Upper lobe of left lung (tissue), 6 donors: ENCODE data around the gene DUS1L. TPM values are rescaled to one million over a fixed set of nuclear protein-coding genes. Genes with fewer than 3 reads are reported as not detected.

Source experiments
- ATAC-seq, 2 donors: fragments of 200-7000 bp; cut with Tn5 transposase; one replicate each; pipeline ENCODE4 v1.9.1; 2022; ENCODE audit warnings: mild to moderate bottlenecking in 2 of 2, moderate library complexity in 2 of 2; ENCODE audit not compliant: low FRiP score in 2 of 2
- DNase-seq, 2 donors: peaks; one replicate each; pipeline ENCODE4 v3.0.0-alpha.2; 2019 to 2020
- H3K27ac ChIP-seq, 4 donors: fragments of 200-600 bp; sonication (generic); one replicate each; pipeline ENCODE4 v1.5.1; 2016 to 2019
- H3K27me3 ChIP-seq, 4 donors: fragments of 200-600 bp; sonication (generic); one replicate each; pipeline ENCODE4 v1.5.1; 2017 to 2019
- H3K36me3 ChIP-seq, 4 donors: fragments of 200-600 bp; sonication (generic); one replicate each; pipeline ENCODE4 v1.5.1; 2016 to 2019
- H3K4me1 ChIP-seq, 4 donors: fragments of 200-600 bp; sonication (generic); one replicate each; pipeline ENCODE4 v1.5.1; 2018 to 2019
- H3K4me3 ChIP-seq, 4 donors: fragments of 200-600 bp; sonication (generic); one replicate each; pipeline ENCODE4 v1.5.1; 2017 to 2019; ENCODE audit warnings: mild to moderate bottlenecking in 2 of 4, moderate library complexity in 1 of 4
- H3K9me3 ChIP-seq, 4 donors: fragments of 200-600 bp; sonication (generic); one replicate each; pipeline ENCODE4 v1.5.1; 2018 to 2019
- CTCF ChIP-seq, 6 experiments: fragments of 450-650 bp in 4 of 6; fragments of 200-600 bp in 2 of 6; sonication (generic) in 2 of 6; IDR thresholded peaks; one replicate each; pipeline ENCODE4 v1.5.1; 2016 to 2019; ENCODE audit warnings: antibody characterized with exemption in 6 of 6
- EP300 ChIP-seq, 4 donors: sonication (generic); formaldehyde crosslinking; IDR thresholded peaks; one replicate each; pipeline ENCODE4 v1.5.1; 2017; ENCODE audit warnings: antibody characterized with exemption in 4 of 4, control low read depth in 2 of 4
- POLR2A ChIP-seq, 4 donors: fragments of 450-650 bp; IDR thresholded peaks; one replicate each; pipeline ENCODE4 v1.5.1; 2016 to 2017; ENCODE audit warnings: antibody characterized with exemption in 4 of 4, mild to moderate bottlenecking in 2 of 4
- POLR2AphosphoS5 ChIP-seq, 2 donors: sonication (generic); formaldehyde crosslinking; IDR thresholded peaks; one replicate each; pipeline ENCODE4 v1.5.1; 2017; ENCODE audit warnings: antibody characterized with exemption in 2 of 2
- WGBS, 2 donors: methylation state at CpG; one replicate each; pipeline ENCODE4 v1.1.5; 2017 to 2018; 5-methylcytosine and 5-hydroxymethylcytosine counted together
- total RNA-seq, 6 donors: library from RNA; depleted of rRNA in 4 of 6; stranded (reverse); fragments of >200 nt in 4 of 6; gene quantifications; one replicate each; pipeline versions ENCODE4 v1.1.0 to v1.2.1, GENCODE V29; 2016 to 2021
- donor health status: DM: no; HTN: no; CAD: no; lungs with moderate emphysema.
- donor health status: DM: no; HTN: yes; CAD: no; lungs with severe emphysema.

DUS1L gene
- total RNA-seq, 6 donors from 2014 or later: 53.5 to 183 (median 106) TPM

GRCh38 chr17:82008258-82008940, 57.2 kb downstream of the DUS1L start:
- no peak for ATAC-seq

More at GRCh38 chr17:82008258-82008940, 57.2 kb downstream of the DUS1L start:
- no peaks in the 10 kb centered on the region for H3K27me3 ChIP-seq
- peaks cover 0 to 15% (median 5%) of the 10 kb centered on the region in 4 donors for H3K36me3 ChIP-seq
- H3K27ac ChIP-seq: no peak overlapping the region
- peaks cover 0 to 21% (median 7%) of the 10 kb centered on the region in 4 donors for H3K4me1 ChIP-seq
- WGBS, 2 donors: 90% methylated on average over 4 to 26 of the region's 26 CpGs
- no peaks in the 10 kb centered on the region for H3K9me3 ChIP-seq
- no peak overlapping the region for H3K4me3 ChIP-seq
- TF ChIP-seq CTCF (IDR thresholded peaks at IDR 0.05) (no peak), POLR2A (IDR thresholded peaks at IDR 0.05) (no peak), EP300 (IDR thresholded peaks at IDR 0.05) (no peak), POLR2AphosphoS5 (IDR thresholded peaks at IDR 0.05) (no peak)
- DNase-seq: no peak

Other genes with a start within 250 kb of the DUS1L start
- 100 to 1,000 TPM in 1 of 6 donors, 10 to 100 TPM in 5; 30.1 to 106 (median 70.1) TPM for gene MCRIP1, start 232.5 kb downstream of the DUS1L start, total RNA-seq
- not detected for gene PPP1R27, start 230.8 kb downstream of the DUS1L start, total RNA-seq
- gene P4HB, start 205.3 kb downstream of the DUS1L start, total RNA-seq: 100 to 1,000 TPM; 374 to 627 (median 531) TPM
- gene ARHGDIA, start 194.5 kb downstream of the DUS1L start, total RNA-seq: 100 to 1,000 TPM; 171 to 522 (median 302) TPM
- 10 to 100 TPM; 43.0 to 71.0 (median 60.1) TPM for gene ALYREF, start 174.2 kb downstream of the DUS1L start, total RNA-seq
- 100 to 1,000 TPM in 3 of 6 donors, 10 to 100 TPM in 3; 24.1 to 138 (median 99.2) TPM for gene ANAPC11, start 174.1 kb downstream of the DUS1L start, total RNA-seq
- 1 to 10 TPM in 1 of 6 donors, under 1 TPM in 2, not detected in 3; 0.37 to 1.8 (median 0.94) TPM for gene NPB, start 163.6 kb downstream of the DUS1L start, total RNA-seq
- gene PCYT2, start 154.4 kb downstream of the DUS1L start, total RNA-seq: 10 to 100 TPM; 29.1 to 63.1 (median 52.2) TPM
- 10 to 100 TPM; 35.7 to 87.0 (median 39.7) TPM for gene SIRT7, start 147.6 kb downstream of the DUS1L start, total RNA-seq
- gene MAFG, start 138.1 kb downstream of the DUS1L start, total RNA-seq: 10 to 100 TPM; 23.0 to 46.4 (median 28.8) TPM
- gene PYCR1, start 128.5 kb downstream of the DUS1L start, total RNA-seq: 10 to 100 TPM in 4 of 6 donors, 1 to 10 TPM in 2; 8.4 to 42.4 (median 14.6) TPM
- gene MYADML2, start 118.6 kb downstream of the DUS1L start, total RNA-seq: not detected
- gene NOTUM, start 104.6 kb downstream of the DUS1L start, total RNA-seq: 1 to 10 TPM in 5 of 6 donors, under 1 TPM in 1; 0.89 to 5.0 (median 2.3) TPM
- 10 to 100 TPM; 26.0 to 96.4 (median 56.1) TPM for gene ASPSCR1, start 88.2 kb downstream of the DUS1L start, total RNA-seq
- gene CENPX, start 42.9 kb downstream of the DUS1L start, total RNA-seq: 10 to 100 TPM; 24.1 to 60.5 (median 47.8) TPM
- gene LRRC45, start 42.5 kb downstream of the DUS1L start, total RNA-seq: 10 to 100 TPM; 14.0 to 57.6 (median 20.4) TPM
- gene RAC3, start 34.1 kb downstream of the DUS1L start, total RNA-seq: 10 to 100 TPM in 2 of 6 donors, 1 to 10 TPM in 4; 3.0 to 12.6 (median 7.1) TPM
- 100 to 1,000 TPM; 122 to 358 (median 211) TPM for gene DCXR, start 28.1 kb downstream of the DUS1L start, total RNA-seq
- gene RFNG, start 14.0 kb downstream of the DUS1L start, total RNA-seq: 100 to 1,000 TPM in 1 of 6 donors, 10 to 100 TPM in 5; 25.0 to 101 (median 37.5) TPM
- 100 to 1,000 TPM in 4 of 6 donors, 10 to 100 TPM in 2; 55.2 to 147 (median 108) TPM for gene GPS1, start 13.9 kb downstream of the DUS1L start, total RNA-seq
- gene FASN, start 32.4 kb upstream of the DUS1L start, total RNA-seq: 100 to 1,000 TPM; 191 to 805 (median 577) TPM
- 100 to 1,000 TPM in 2 of 6 donors, 10 to 100 TPM in 4; 52.9 to 204 (median 71.8) TPM for gene CCDC57, start 147.0 kb upstream of the DUS1L start, total RNA-seq
- 100 to 1,000 TPM in 3 of 6 donors, 10 to 100 TPM in 3; 33.5 to 134 (median 102) TPM for gene SLC16A3, start 163.2 kb upstream of the DUS1L start, total RNA-seq
- 100 to 1,000 TPM in 4 of 6 donors, 10 to 100 TPM in 2; 80.6 to 228 (median 152) TPM for gene CSNK1D, start 207.9 kb upstream of the DUS1L start, total RNA-seq